HL-60 (cell line): ENCODE results near the gene CTXN1.

Source experiments
- CTCF ChIP-seq: IDR thresholded peaks from one replicate; pipeline ENCODE4 v1.5.1; 2011; ENCODE audit warnings: low read length, control low read depth, inconsistent platforms; ENCODE audit not compliant: insufficient read depth
- GABPA ChIP-seq: IDR thresholded peaks from 2 replicates; pipeline ENCODE4 v1.6.1; 2012; ENCODE audit warnings: low read depth
- POLR2AphosphoS5 ChIP-seq: IDR thresholded peaks from 2 replicates; pipeline ENCODE4 v1.6.1; 2012; ENCODE audit warnings: low read depth
- SPI1 ChIP-seq: IDR thresholded peaks from 2 replicates; pipeline ENCODE4 v1.6.1; 2012; ENCODE audit warnings: low read depth, mild to moderate bottlenecking, borderline replicate concordance
- TF ChIP-seq, protein P1 (sequence below): IDR thresholded peaks from 2 replicates; pipeline ENCODE4 v1.6.1; 2012; ENCODE audit warnings: low read depth; ENCODE audit not compliant: insufficient replicate concordance

DNA sequence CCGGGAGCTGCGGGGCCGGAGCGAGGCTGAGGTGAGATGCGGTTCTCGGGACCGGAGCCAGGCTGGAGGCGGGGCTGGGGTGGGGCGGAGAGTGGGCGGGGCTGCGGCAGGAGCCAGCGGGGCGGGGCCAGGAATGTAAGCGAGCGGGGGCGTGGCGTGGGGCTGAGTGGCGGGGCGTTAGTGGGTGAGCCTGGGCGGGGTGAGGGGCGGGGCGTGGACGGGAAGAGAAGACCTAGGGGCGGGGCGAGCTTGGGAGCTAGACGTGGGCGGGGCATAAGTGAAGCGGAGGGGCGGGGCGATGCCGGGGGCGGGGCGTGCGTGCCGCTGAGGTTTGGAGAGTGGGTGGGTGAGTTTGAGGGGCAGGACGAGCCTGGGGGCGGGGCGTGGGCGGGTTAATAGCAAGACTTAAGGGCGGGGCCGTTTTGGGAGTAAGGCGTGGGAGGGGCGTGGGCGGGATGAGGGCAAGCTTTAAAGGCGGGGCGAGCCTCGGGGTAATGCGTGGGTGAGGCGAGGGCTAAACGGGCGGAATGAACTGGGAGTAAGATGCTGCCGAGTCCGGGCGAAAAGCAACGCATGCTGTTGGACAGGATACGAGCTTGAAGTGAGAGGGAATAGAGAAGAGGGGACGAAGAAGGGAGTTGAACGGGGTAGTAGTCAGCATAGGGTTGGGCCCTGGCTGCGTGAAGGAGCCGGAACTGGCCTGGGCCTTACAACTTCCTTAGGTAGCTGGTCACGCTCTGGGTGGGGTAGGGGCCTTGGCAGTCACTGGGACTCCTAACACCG is 5.2 kb downstream of the CTXN1 start:
- TF ChIP-seq CTCF (no peak), GABPA (no peak), POLR2AphosphoS5 (no peak), SPI1 (no peak)
- TF ChIP-seq, protein P1, sequence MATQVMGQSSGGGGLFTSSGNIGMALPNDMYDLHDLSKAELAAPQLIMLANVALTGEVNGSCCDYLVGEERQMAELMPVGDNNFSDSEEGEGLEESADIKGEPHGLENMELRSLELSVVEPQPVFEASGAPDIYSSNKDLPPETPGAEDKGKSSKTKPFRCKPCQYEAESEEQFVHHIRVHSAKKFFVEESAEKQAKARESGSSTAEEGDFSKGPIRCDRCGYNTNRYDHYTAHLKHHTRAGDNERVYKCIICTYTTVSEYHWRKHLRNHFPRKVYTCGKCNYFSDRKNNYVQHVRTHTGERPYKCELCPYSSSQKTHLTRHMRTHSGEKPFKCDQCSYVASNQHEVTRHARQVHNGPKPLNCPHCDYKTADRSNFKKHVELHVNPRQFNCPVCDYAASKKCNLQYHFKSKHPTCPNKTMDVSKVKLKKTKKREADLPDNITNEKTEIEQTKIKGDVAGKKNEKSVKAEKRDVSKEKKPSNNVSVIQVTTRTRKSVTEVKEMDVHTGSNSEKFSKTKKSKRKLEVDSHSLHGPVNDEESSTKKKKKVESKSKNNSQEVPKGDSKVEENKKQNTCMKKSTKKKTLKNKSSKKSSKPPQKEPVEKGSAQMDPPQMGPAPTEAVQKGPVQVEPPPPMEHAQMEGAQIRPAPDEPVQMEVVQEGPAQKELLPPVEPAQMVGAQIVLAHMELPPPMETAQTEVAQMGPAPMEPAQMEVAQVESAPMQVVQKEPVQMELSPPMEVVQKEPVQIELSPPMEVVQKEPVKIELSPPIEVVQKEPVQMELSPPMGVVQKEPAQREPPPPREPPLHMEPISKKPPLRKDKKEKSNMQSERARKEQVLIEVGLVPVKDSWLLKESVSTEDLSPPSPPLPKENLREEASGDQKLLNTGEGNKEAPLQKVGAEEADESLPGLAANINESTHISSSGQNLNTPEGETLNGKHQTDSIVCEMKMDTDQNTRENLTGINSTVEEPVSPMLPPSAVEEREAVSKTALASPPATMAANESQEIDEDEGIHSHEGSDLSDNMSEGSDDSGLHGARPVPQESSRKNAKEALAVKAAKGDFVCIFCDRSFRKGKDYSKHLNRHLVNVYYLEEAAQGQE: no peak
